CD14-positive monocyte (primary cell): ENCODE measurements around the gene FAM170B. TPM values are rescaled to one million over a fixed set of nuclear protein-coding genes. Genes with fewer than 3 reads are reported as not detected.

Experiments used
- DNase-seq, 3 donors: peaks; one replicate each; pipeline ENCODE4 v3.0.0-alpha.2; 2011 to 2022
- H2AFZ ChIP-seq: 2 replicates; pipeline ENCODE4 v1.6.0; 2012; ENCODE audit warnings: mild to moderate bottlenecking, low read depth, low read length, inconsistent platforms; ENCODE audit not compliant: insufficient read depth, poor library complexity, severe bottlenecking
- H3K27ac ChIP-seq, 2 donors: 1 replicate in 1 of 2; 2 replicates in 1 of 2; pipeline ENCODE4 v1.5.1; 2012 to 2013; ENCODE audit warnings: low read length in 2 of 2, control low read depth in 1 of 2, inconsistent platforms in 1 of 2, low read depth in 1 of 2, mild to moderate bottlenecking in 1 of 2
- H3K27me3 ChIP-seq, 2 donors: one replicate each; pipeline versions ENCODE4 v1.6.0 to v1.6.1; 2011 to 2013; ENCODE audit warnings: low read length in 2 of 2; ENCODE audit not compliant: control insufficient read depth in 2 of 2, insufficient read depth in 2 of 2
- H3K36me3 ChIP-seq, 2 donors: replicated peaks in 1 of 2; 1 replicate in 1 of 2; 2 replicates in 1 of 2; pipeline versions ENCODE4 v1.5.1 to v1.6.1; 2012 to 2013; ENCODE audit warnings: low read length in 2 of 2, control low read depth in 1 of 2, inconsistent platforms in 1 of 2, mild to moderate bottlenecking in 1 of 2; ENCODE audit not compliant: insufficient read depth in 2 of 2, control insufficient read depth in 1 of 2
- H3K4me1 ChIP-seq, 2 donors: 1 replicate in 1 of 2; 2 replicates in 1 of 2; pipeline versions ENCODE4 v1.5.1 to v1.6.1; 2012 to 2013; ENCODE audit warnings: low read length in 2 of 2, control low read depth in 1 of 2, inconsistent platforms in 1 of 2, mild to moderate bottlenecking in 1 of 2, moderate library complexity in 1 of 2; ENCODE audit not compliant: insufficient read depth in 2 of 2, control insufficient read depth in 1 of 2
- H3K4me2 ChIP-seq: replicated peaks from 2 replicates; pipeline ENCODE3; 2012; ENCODE audit warnings: low read length, moderate library complexity, mild to moderate bottlenecking; ENCODE audit not compliant: poor library complexity, severe bottlenecking; ENCODE audit errors: extremely low read depth
- H3K4me3 ChIP-seq, 3 experiments: fragments of 200-600 bp in 1 of 3; sonication (generic) in 1 of 3; replicated peaks in 1 of 3; 1 replicate in 2 of 3; 2 replicates in 1 of 3; pipeline ENCODE4 v1.5.1; 2011 to 2013; ENCODE audit warnings: low read length in 3 of 3, mild to moderate bottlenecking in 3 of 3, control low read depth in 2 of 3, low read depth in 2 of 3, inconsistent platforms in 1 of 3, moderate library complexity in 1 of 3
- H3K79me2 ChIP-seq: 2 replicates; pipeline ENCODE4 v1.6.0; 2012; ENCODE audit warnings: mild to moderate bottlenecking, control low read depth, inconsistent platforms, low read length, moderate library complexity; ENCODE audit not compliant: insufficient read depth
- H3K9ac ChIP-seq: 2 replicates; pipeline ENCODE4 v1.6.0; 2017; ENCODE audit warnings: low read length, mild to moderate bottlenecking; ENCODE audit not compliant: insufficient read depth, poor library complexity, severe bottlenecking
- H3K9me3 ChIP-seq, 2 donors: replicated peaks in 1 of 2; 1 replicate in 1 of 2; 2 replicates in 1 of 2; pipeline versions ENCODE4 v1.5.1 to v1.6.1; 2012 to 2013; ENCODE audit warnings: low read length in 2 of 2, control low read depth in 1 of 2; ENCODE audit not compliant: control insufficient read depth in 1 of 2, insufficient read depth in 1 of 2
- H4K20me1 ChIP-seq: 2 replicates; pipeline ENCODE4 v1.6.0; 2012; ENCODE audit warnings: mild to moderate bottlenecking, low read length, control low read depth, moderate library complexity; ENCODE audit not compliant: insufficient read depth
- H3K27ac Mint-ChIP-seq, 7 donors: one replicate each; pipeline ENCODE4 v1.8.0; 2020; ENCODE audit warnings: mild to moderate bottlenecking in 7 of 7, mixed read lengths in 7 of 7, moderate library complexity in 6 of 7, inconsistent platforms in 2 of 7
- H3K27me3 Mint-ChIP-seq, 3 donors: one replicate each; pipeline ENCODE4 v1.8.0; 2021 to 2022; ENCODE audit warnings: low read depth in 3 of 3, mild to moderate bottlenecking in 3 of 3, mixed read lengths in 3 of 3, moderate library complexity in 3 of 3, inconsistent platforms in 1 of 3
- H3K36me3 Mint-ChIP-seq, 2 donors: one replicate each; pipeline ENCODE4 v1.8.0; 2020; ENCODE audit warnings: mixed read lengths in 2 of 2, inconsistent platforms in 1 of 2, mild to moderate bottlenecking in 1 of 2
- H3K4me1 Mint-ChIP-seq: one replicate; pipeline ENCODE4 v1.8.0; 2020; ENCODE audit warnings: mild to moderate bottlenecking, mixed read lengths
- H3K4me3 Mint-ChIP-seq, 2 donors: one replicate each; pipeline ENCODE4 v1.8.0; 2020; ENCODE audit warnings: mild to moderate bottlenecking in 2 of 2, mixed read lengths in 2 of 2, moderate library complexity in 1 of 2
- H3K9me3 Mint-ChIP-seq, 7 donors: one replicate each; pipeline ENCODE4 v1.8.0; 2020 to 2022; ENCODE audit warnings: mixed read lengths in 7 of 7, mild to moderate bottlenecking in 6 of 7, moderate library complexity in 6 of 7, inconsistent platforms in 2 of 7
- WGBS: methylation state at CpG from one replicate; pipeline ENCODE4 v1.1.5; 2013; ENCODE audit warnings: missing lambda C conversion rate; ENCODE audit not compliant: insufficient coverage; 5-methylcytosine and 5-hydroxymethylcytosine counted together
- intact Hi-C, 2 donors: fragments of 100-400 bp; cut with micrococcal nuclease; formaldehyde crosslinking; loops; one replicate each; pipeline versions ENCODE4 v1.15.0 to v1.15.1; 2023
- polyA plus RNA-seq, 3 donors: library from polyadenylated mRNA; depleted of rRNA in 1 of 3; unstranded in 2 of 3; stranded (reverse) in 1 of 3; fragments of 300-500 nt in 2 of 3; fragments of >200 nt in 1 of 3; fragmentation: Illumina TruSeq in 2 of 3; gene quantifications; 1 replicate in 2 of 3; 2 replicates in 1 of 3; pipeline ENCODE4 v1.2.3, GENCODE V29; 2012 to 2021
- TF ChIP-seq, protein P1 (sequence below): fragments of 200-600 bp; IDR thresholded peaks from one replicate; pipeline ENCODE4 v1.8.0; 2022; ENCODE audit warnings: antibody characterized with exemption, mild to moderate bottlenecking

FAM170B gene
- polyA plus RNA-seq, 3 donors = not detected

DNA sequence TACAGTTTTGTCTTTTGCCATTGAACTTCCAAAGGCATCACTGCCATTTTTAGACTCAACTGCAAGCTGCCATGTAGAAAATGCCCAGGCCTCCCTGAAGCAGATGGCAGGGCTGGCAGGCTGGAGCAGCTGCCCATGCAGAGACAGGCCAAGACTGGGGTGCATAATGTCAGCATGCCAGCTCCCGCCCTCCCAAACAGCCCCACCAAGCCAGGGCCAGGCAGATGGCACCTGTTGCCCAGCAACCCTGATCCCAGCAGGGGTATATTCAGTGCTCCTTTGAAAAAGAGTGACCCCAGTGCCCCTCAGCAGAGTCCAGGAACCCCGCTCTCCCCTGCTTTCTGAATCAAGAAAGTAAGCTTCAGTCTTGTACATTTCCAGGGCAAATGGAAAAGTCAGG, 51.1 kb downstream of the FAM170B start:
- H3K4me1 ChIP-seq = no peaks in the 10 kb centered on the region
- Mint-ChIP-seq H3K4me1 (peaks cover 6% of the 10 kb centered on the region), H3K9me3 (peaks cover 0 to 13% (median 7%) of the 10 kb centered on the region in 7 donors), H3K4me3 (no peak overlapping the region), H3K27me3 (peaks cover 0 to 1% (median 0%) of the 10 kb centered on the region in 3 donors), H3K36me3 (no peaks in the 10 kb centered on the region), H3K27ac (no peak overlapping the region)
- intact Hi-C loops = no loop called here
- WGBS = 86% methylated on average over 1 of the region's 2 CpGs
- no peak overlapping the region for H3K27ac ChIP-seq
- H2AFZ ChIP-seq = no peak overlapping the region
- no peaks in the 10 kb centered on the region for H3K27me3 ChIP-seq
- no peaks in the 10 kb centered on the region for H3K36me3 ChIP-seq
- TF ChIP-seq, protein P1, sequence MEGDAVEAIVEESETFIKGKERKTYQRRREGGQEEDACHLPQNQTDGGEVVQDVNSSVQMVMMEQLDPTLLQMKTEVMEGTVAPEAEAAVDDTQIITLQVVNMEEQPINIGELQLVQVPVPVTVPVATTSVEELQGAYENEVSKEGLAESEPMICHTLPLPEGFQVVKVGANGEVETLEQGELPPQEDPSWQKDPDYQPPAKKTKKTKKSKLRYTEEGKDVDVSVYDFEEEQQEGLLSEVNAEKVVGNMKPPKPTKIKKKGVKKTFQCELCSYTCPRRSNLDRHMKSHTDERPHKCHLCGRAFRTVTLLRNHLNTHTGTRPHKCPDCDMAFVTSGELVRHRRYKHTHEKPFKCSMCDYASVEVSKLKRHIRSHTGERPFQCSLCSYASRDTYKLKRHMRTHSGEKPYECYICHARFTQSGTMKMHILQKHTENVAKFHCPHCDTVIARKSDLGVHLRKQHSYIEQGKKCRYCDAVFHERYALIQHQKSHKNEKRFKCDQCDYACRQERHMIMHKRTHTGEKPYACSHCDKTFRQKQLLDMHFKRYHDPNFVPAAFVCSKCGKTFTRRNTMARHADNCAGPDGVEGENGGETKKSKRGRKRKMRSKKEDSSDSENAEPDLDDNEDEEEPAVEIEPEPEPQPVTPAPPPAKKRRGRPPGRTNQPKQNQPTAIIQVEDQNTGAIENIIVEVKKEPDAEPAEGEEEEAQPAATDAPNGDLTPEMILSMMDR = no peak
- no peaks in the 10 kb centered on the region for H3K79me2 ChIP-seq
- H4K20me1 ChIP-seq = no peaks in the 10 kb centered on the region
- no peak for DNase-seq
- H3K9ac ChIP-seq = no peak overlapping the region
- no peak overlapping the region for H3K4me2 ChIP-seq
- peaks cover 0 to 5% of the 10 kb centered on the region in 2 donors for H3K9me3 ChIP-seq
- H3K4me3 ChIP-seq = no peak overlapping the region

DNA sequence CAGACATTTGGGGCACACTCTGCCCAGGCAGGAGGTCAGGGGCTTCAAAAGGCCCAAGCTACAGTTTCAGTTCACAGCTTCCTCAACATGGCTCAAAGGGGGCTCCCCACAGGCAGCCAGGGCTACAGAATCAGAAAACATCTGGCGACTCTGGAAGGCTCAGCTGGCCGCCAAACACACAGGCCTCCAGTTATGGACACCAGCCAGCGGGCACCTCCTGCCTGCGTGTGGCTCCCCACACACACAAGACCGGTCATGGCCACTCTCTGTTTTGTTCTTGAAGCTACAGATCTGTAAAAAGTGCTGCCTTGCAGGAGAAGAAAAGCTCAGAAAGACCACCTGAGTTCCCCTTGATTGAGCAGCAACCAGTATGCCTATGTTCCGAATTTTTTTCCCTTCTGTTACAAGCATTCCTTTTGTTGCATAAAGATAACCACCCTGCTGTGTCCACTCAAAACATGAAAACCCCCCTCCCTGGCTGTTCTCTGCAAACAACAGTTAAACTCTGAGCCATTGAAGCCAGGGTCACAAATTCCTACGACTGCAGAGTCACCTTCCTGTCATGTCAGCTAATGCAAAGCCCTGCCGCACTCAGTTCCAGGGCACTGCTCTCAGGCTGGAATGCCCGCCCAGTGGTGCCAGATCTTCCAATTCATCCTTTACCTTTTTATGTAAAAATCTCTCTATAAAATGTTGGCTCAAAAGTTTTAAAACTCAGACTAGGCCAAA, 52.1 kb downstream of the FAM170B start:
- DNase-seq = no peak
- Histone ChIP-seq H3K9me3 (no peaks in the 10 kb centered on the region), H4K20me1 (no peaks in the 10 kb centered on the region), H3K36me3 (no peaks in the 10 kb centered on the region), H3K4me1 (no peaks in the 10 kb centered on the region), H3K4me2 (no peak overlapping the region), H3K79me2 (no peaks in the 10 kb centered on the region), H3K9ac (no peak overlapping the region), H2AFZ (no peak overlapping the region), H3K4me3 (no peak overlapping the region), H3K27me3 (no peaks in the 10 kb centered on the region), H3K27ac (no peak overlapping the region)
- intact Hi-C loops = no loop called here
- Mint-ChIP-seq H3K27me3 (peaks cover 0 to 1% (median 0%) of the 10 kb centered on the region in 3 donors), H3K27ac (no peak overlapping the region), H3K4me3 (no peak overlapping the region), H3K4me1 (peaks cover 11% of the 10 kb centered on the region), H3K36me3 (no peaks in the 10 kb centered on the region), H3K9me3 (peaks cover 0 to 5% (median under 1%) of the 10 kb centered on the region in 7 donors)
- WGBS = 96% methylated on average over 7 of the region's 9 CpGs
- TF ChIP-seq, protein P1 = no peak

Other genes with a start within 250 kb of the FAM170B start
- not detected for gene LRRC18, start 194.2 kb downstream of the FAM170B start, polyA plus RNA-seq
- gene VSTM4, start 18.5 kb downstream of the FAM170B start, polyA plus RNA-seq = not detected
- gene TMEM273, start 54.4 kb upstream of the FAM170B start, polyA plus RNA-seq = 1 to 10 TPM; 6.7 to 7.9 (median 6.9) TPM
- not detected for gene C10orf71, start 165.1 kb upstream of the FAM170B start, polyA plus RNA-seq